A549 (cell line): ENCODE data around the gene TCEA3. TPM values are rescaled to one million over a fixed set of nuclear protein-coding genes. Genes with fewer than 3 reads are reported as not detected.

ENCODE experiments used
- ATAC-seq, 2 experiments: fragments of 200-7000 bp in 1 of 2; fragments of >200 bp in 1 of 2; cut with Nextera tagmentation in 1 of 2; cut with Tn5 transposase in 1 of 2; 3 replicates each; pipeline versions ENCODE4 v1.8.0 to v1.9.1; 2018 to 2020; ENCODE audit warnings: mild to moderate bottlenecking in 1 of 2, moderate library complexity in 1 of 2
- CTCF ChIA-PET: fragments of 300-600 bp; sonication (Branson Sonifier 250); formaldehyde crosslinking; extraction: SDS; loops from one replicate; lab custom pipeline; 2021; ENCODE audit warnings: antibody characterized with exemption, inconsistent platforms; lab: Yijun Ruan, JAX
- POLR2A ChIA-PET: fragments of 350-600 bp; formaldehyde crosslinking; extraction: SDS; loops from one replicate; lab custom pipeline; 2021; ENCODE audit warnings: antibody characterized with exemption, inconsistent platforms; lab: Yijun Ruan, JAX
- DNase-seq, 2 experiments: peaks; one replicate each; pipeline versions ENCODE4 v3.0.0 to v3.0.0-alpha.2; 2011 to 2016; ENCODE audit warnings: low read depth in 1 of 2, low spot score in 1 of 2
- FAIRE-seq: peaks from 2 replicates; lab custom pipeline; 2011; peaks lifted over from hg19 to GRCh38; lab: Jason Lieb, UNC
- H3K27ac ChIP-seq, 2 experiments: fragments of >200 bp; sonication (Bioruptor Twin); formaldehyde crosslinking; 3 replicates each; pipeline ENCODE4 v1.5.1; 2016 to 2017
- H3K4me1 ChIP-seq: fragments of >200 bp; sonication (Bioruptor Twin); formaldehyde crosslinking; 3 replicates; pipeline ENCODE4 v1.6.1; 2016
- H3K4me2 ChIP-seq: fragments of >200 bp; sonication (Bioruptor Twin); formaldehyde crosslinking; 3 replicates; pipeline ENCODE4 v1.6.1; 2016
- H3K4me3 ChIP-seq: fragments of >200 bp; sonication (Bioruptor Twin); formaldehyde crosslinking; 3 replicates; pipeline ENCODE4 v1.5.1; 2016
- H3K9me3 ChIP-seq: fragments of >200 bp; sonication (Bioruptor Twin); formaldehyde crosslinking; 3 replicates; pipeline ENCODE4 v1.6.1; 2016
- BCL3 ChIP-seq: fragments of >200 bp; sonication (Bioruptor Twin); formaldehyde crosslinking; IDR thresholded peaks from 3 replicates; pipeline ENCODE4 v1.6.1; 2016
- CHD2 ChIP-seq: fragments of 150-350 bp; IDR thresholded peaks from 2 replicates; pipeline ENCODE4 v1.6.1; 2014; ENCODE audit warnings: low read length; ENCODE audit not compliant: partially characterized antibody
- CTCF ChIP-seq: fragments of >200 bp; sonication (Bioruptor Twin); formaldehyde crosslinking; IDR thresholded peaks from 3 replicates; pipeline ENCODE4 v1.5.1; 2016
- EHMT2 ChIP-seq: fragments of 200-600 bp; sonication (generic); IDR thresholded peaks from 2 replicates; pipeline ENCODE4 v1.6.1; 2016; ENCODE audit warnings: antibody characterized with exemption, low read depth, mild to moderate bottlenecking, moderate library complexity
- ESRRA ChIP-seq: fragments of 150-350 bp; IDR thresholded peaks from 2 replicates; pipeline ENCODE4 v1.6.1; 2014; ENCODE audit warnings: mild to moderate bottlenecking, low read length, borderline replicate concordance
- HES2 ChIP-seq: fragments of >200 bp; sonication (Bioruptor Twin); formaldehyde crosslinking; IDR thresholded peaks from 2 replicates; pipeline ENCODE4 v1.6.1; 2016
- HOXB13 ChIP-seq: fragments of 250-450 bp; sonication (Bioruptor Pico); IDR thresholded peaks from 2 replicates; pipeline ENCODE4 v1.5.0; 2020; ENCODE audit warnings: low read depth, mild to moderate bottlenecking, moderate library complexity
- KDM1A ChIP-seq: fragments of 200-600 bp; sonication (generic); IDR thresholded peaks from 2 replicates; pipeline ENCODE4 v1.6.1; 2016; ENCODE audit warnings: low read depth, mild to moderate bottlenecking
- KDM5A ChIP-seq: fragments of 200-600 bp; sonication (generic); IDR thresholded peaks from 2 replicates; pipeline ENCODE4 v1.6.1; 2016; ENCODE audit warnings: antibody characterized with exemption, mild to moderate bottlenecking
- MAFK ChIP-seq: fragments of 450-650 bp; IDR thresholded peaks from 2 replicates; pipeline ENCODE4 v1.6.1; 2014; ENCODE audit not compliant: partially characterized antibody
- MAX ChIP-seq: IDR thresholded peaks from 2 replicates; pipeline ENCODE4 v1.6.1; 2012
- MYC ChIP-seq: IDR thresholded peaks from 2 replicates; pipeline ENCODE4 v1.6.1; 2012; ENCODE audit warnings: mild to moderate bottlenecking, inconsistent platforms, low read length, improper control_type of control experiment, borderline replicate concordance
- NFE2L2 ChIP-seq: fragments of 150-350 bp; conservative IDR thresholded peaks from 2 replicates; pipeline ENCODE4 v1.6.1; 2014; ENCODE audit warnings: low read length
- NPAS2 ChIP-seq: fragments of 250-450 bp; sonication (Bioruptor Pico); IDR thresholded peaks from 2 replicates; pipeline ENCODE4 v1.8.0; 2022; ENCODE audit warnings: mild to moderate bottlenecking, moderate library complexity, borderline replicate concordance
- PBX3 ChIP-seq: IDR thresholded peaks from 2 replicates; pipeline ENCODE4 v1.6.1; 2012
- POLR2A ChIP-seq: IDR thresholded peaks from 2 replicates; pipeline ENCODE4 v1.6.1; 2012; ENCODE audit warnings: mild to moderate bottlenecking, low read length
- RAD21 ChIP-seq, 2 experiments: fragments of >200 bp in 1 of 2; sonication (Bioruptor Twin) in 1 of 2; formaldehyde crosslinking in 1 of 2; IDR thresholded peaks in 1 of 2; conservative IDR thresholded peaks in 1 of 2; 2 replicates in 1 of 2; 3 replicates in 1 of 2; pipeline ENCODE4 v1.6.1; 2012 to 2018; ENCODE audit warnings: inconsistent platforms in 1 of 2
- RARB ChIP-seq: fragments of 250-450 bp; sonication (Bioruptor Pico); IDR thresholded peaks from 2 replicates; pipeline ENCODE4 v1.8.0; 2021; ENCODE audit warnings: mild to moderate bottlenecking, moderate library complexity
- RFX5 ChIP-seq: fragments of 450-650 bp; IDR thresholded peaks from 2 replicates; pipeline ENCODE4 v1.7.1; 2014; ENCODE audit warnings: antibody characterized with exemption, mild to moderate bottlenecking, moderate library complexity
- RNF2 ChIP-seq: fragments of 200-600 bp; sonication (generic); IDR thresholded peaks from 2 replicates; pipeline ENCODE4 v1.6.1; 2016; ENCODE audit warnings: low read depth, mild to moderate bottlenecking, antibody characterized with exemption, moderate library complexity, borderline replicate concordance
- SMC3 ChIP-seq: fragments of >200 bp; sonication (Bioruptor Twin); formaldehyde crosslinking; IDR thresholded peaks from 3 replicates; pipeline ENCODE4 v1.6.1; 2018; ENCODE audit warnings: inconsistent platforms
- SREBF2 ChIP-seq: fragments of 450-650 bp; IDR thresholded peaks from 2 replicates; pipeline ENCODE4 v1.6.1; 2014; ENCODE audit warnings: mild to moderate bottlenecking, moderate library complexity
- ZNF302 ChIP-seq: fragments of 250-450 bp; sonication (Bioruptor Pico); IDR thresholded peaks from 2 replicates; pipeline ENCODE4 v1.9.0; 2021; ENCODE audit warnings: inconsistent platforms, mild to moderate bottlenecking, moderate library complexity
- WGBS: methylation state at CpG from one replicate; pipeline ENCODE4 v1.1.6; 2017; ENCODE audit errors: missing lambda C conversion rate; 5-methylcytosine and 5-hydroxymethylcytosine counted together
- polyA plus RNA-seq, 4 experiments: library from polyadenylated mRNA; depleted of rRNA in 3 of 4; stranded (reverse); fragments of >200 nt; fragmentation: RNase III in 1 of 4; extraction: RNeasy Plus Mini Kit Qiagen cat#74134 plus additional on column Dnase treatment in 1 of 4; gene quantifications; 2 replicates in 3 of 4; 3 replicates in 1 of 4; pipeline ENCODE4 v1.2.3, GENCODE V29; 2011 to 2017

The TCEA3 gene
- polyA plus RNA-seq, 2 of the 4 experiments (the other 2 are of a cell fraction): 0.58 TPM

GRCh38 chr1:23407016-23407630 is 17.4 kb downstream of the TCEA3 start:
- 94% methylated on average over 8 of the region's 8 CpGs for WGBS

GRCh38 chr1:23405946-23406345 is 18.6 kb downstream of the TCEA3 start:
- Histone ChIP-seq H3K9me3 (no peaks in the 10 kb centered on the region), H3K4me1 (peaks cover 21% of the 10 kb centered on the region), H3K4me2 (no peak overlapping the region), H3K27ac (no peak overlapping the region), H3K4me3 (no peak overlapping the region)
- no peak for TF ChIP-seq RARB (CRISPR knock-in tag)
- TF ChIP-seq EHMT2: no peak
- no peak for TF ChIP-seq SREBF2
- no peak for TF ChIP-seq POLR2A
- no peak for TF ChIP-seq NPAS2 (CRISPR knock-in tag)
- no peak for TF ChIP-seq RAD21 (conservative IDR thresholded peaks at IDR 0.05 in 1 of 2, IDR thresholded peaks at IDR 0.05 in 1 of 2)
- TF ChIP-seq HOXB13 (CRISPR knock-in tag): no peak
- TF ChIP-seq ZNF302 (CRISPR knock-in tag): no peak
- DNase-seq (no peak), ATAC-seq (no peak), FAIRE-seq (no peak)
- 88% methylated on average over 3 of the region's 3 CpGs for WGBS
- CTCF ChIA-PET: no interaction called here
- POLR2A ChIA-PET: no interaction called here

More at GRCh38 chr1:23407016-23407630, 17.4 kb downstream of the TCEA3 start:
- Histone ChIP-seq H3K4me1 (peaks cover 28% of the 10 kb centered on the region), H3K27ac (no peak overlapping the region), H3K9me3 (no peaks in the 10 kb centered on the region), H3K4me3 (no peak overlapping the region), H3K4me2 (no peak overlapping the region)
- DNase-seq (no peak), FAIRE-seq (no peak), ATAC-seq (no peak)
- TF ChIP-seq KDM5A (no peak), ESRRA (no peak), HES2 (no peak), RFX5 (no peak), RAD21 (conservative IDR thresholded peaks at IDR 0.05 in 1 of 2, IDR thresholded peaks at IDR 0.05 in 1 of 2) (no peak), PBX3 (no peak), CHD2 (no peak), KDM1A (no peak), RNF2 (no peak), ZNF302 (CRISPR knock-in tag) (no peak)
- ChIA-PET CTCF (no interaction called here), POLR2A (no interaction called here)

- ATAC-seq: peak; percentile 97 to 99
- TF ChIP-seq MAFK: peak; percentile 64
- TF ChIP-seq BCL3: no peak
- peak; percentile 78 for TF ChIP-seq CTCF
- TF ChIP-seq RAD21 (conservative IDR thresholded peaks at IDR 0.05 in 1 of 2, IDR thresholded peaks at IDR 0.05 in 1 of 2): peak; percentile 88 to 90
- TF ChIP-seq MAX: peak; percentile 61
- TF ChIP-seq HOXB13 (CRISPR knock-in tag): no peak
- 0 out of 2 replicates have a peak, but pooled peaks have one; percentile 32 for TF ChIP-seq MYC
- TF ChIP-seq NFE2L2: no peak
- TF ChIP-seq SMC3: peak; percentile 87
- no peak for FAIRE-seq
- Histone ChIP-seq H3K27ac (peak overlapping the region; percentile 68 to 83), H3K4me3 (peak overlapping the region; percentile 2; the same call in 2 of the 3 replicates), H3K4me1 (peaks cover 21% of the 10 kb centered on the region), H3K9me3 (no peaks in the 10 kb centered on the region), H3K4me2 (peak overlapping the region; percentile 72)
- CTCF ChIA-PET: interaction anchor here (0.6 to 3.3 kb wide), 58 partner anchors 9 to 429 kb away, joined by 3 to 28 read pairs (median 4); partner anchors contain the start of genes HNRNPR, HTR1D and ZNF436
- peak; percentile 86 to 94 for DNase-seq
- 8% methylated on average over 12 of the region's 19 CpGs for whole genome bisulfite sequencing
- POLR2A ChIA-PET: interaction anchor here (0.8 to 4.0 kb wide), 5 partner anchors 27 to 61 kb away, joined by 3 to 33 read pairs (median 6); partner anchors contain the start of gene HNRNPR
Measured at GRCh38 chr1:23403735-23404486, 20.6 kb downstream of the TCEA3 start.
